Measurements from ENCODE around the gene TMEM45B. TPM values are rescaled to one million over a fixed set of nuclear protein-coding genes. Genes with fewer than 3 reads are reported as not detected.

Gene TMEM45B
- total RNA-seq (0.18 and 0.33 TPM in 2 replicates), polyA plus RNA-seq (0.10 and 0.37 TPM in 2 replicates)

GRCh38 chr11:129815596-129816461, at the start of gene TMEM45B:
Gene TMEM45B, plus strand, starts transcription at chr11:129815848. Its CDS starts 36,635 bp downstream, at chr11:129852483.
- Histone ChIP-seq H3K27me3 (peaks cover 68% of the 10 kb centered on the region), H3K36me3 (no peaks in the 10 kb centered on the region), H3K4me1 (ENCODE audit: low read depth) (no peaks in the 10 kb centered on the region), H3K4me3 (peak within 1 kb of the TSS; percentile 27), H3K9me3 (ENCODE audit: low read depth) (no peaks in the 10 kb centered on the region), H3K27ac (no peak within 1 kb of the TSS)
- DNase-seq (ENCODE audit: low read depth in 1 of 2, low spot score in 1 of 2): peak; percentile 4 to 26
- no peak for TF ChIP-seq CTCF (IDR thresholded peaks at IDR 0.05; ENCODE audit: low read depth, low read length)

GRCh38 chr11:129766898-129767604, 48.6 kb upstream of the TMEM45B start:
- Histone ChIP-seq H3K4me1 (ENCODE audit: low read depth) (no peaks in the 10 kb centered on the region), H3K4me3 (no peak overlapping the region), H3K27ac (no peak overlapping the region), H3K9me3 (ENCODE audit: low read depth) (no peaks in the 10 kb centered on the region), H3K36me3 (no peaks in the 10 kb centered on the region), H3K27me3 (no peaks in the 10 kb centered on the region)
- TF ChIP-seq CTCF (IDR thresholded peaks at IDR 0.05; ENCODE audit: low read depth, low read length): peak; percentile 63
- peak; percentile 48 to 68 for DNase-seq (ENCODE audit: low read depth in 1 of 2, low spot score in 1 of 2)

GRCh38 chr11:129767827-129768226, 47.8 kb upstream of the TMEM45B start:
- no peak for DNase-seq (ENCODE audit: low read depth in 1 of 2, low spot score in 1 of 2)
- no peak for TF ChIP-seq CTCF (IDR thresholded peaks at IDR 0.05; ENCODE audit: low read depth, low read length)
- no peaks in the 10 kb centered on the region for H3K27me3 ChIP-seq
- H3K36me3 ChIP-seq: no peaks in the 10 kb centered on the region
- no peak overlapping the region for H3K27ac ChIP-seq
- H3K4me3 ChIP-seq: no peak overlapping the region
- H3K4me1 ChIP-seq (ENCODE audit: low read depth): no peaks in the 10 kb centered on the region
- no peaks in the 10 kb centered on the region for H3K9me3 ChIP-seq (ENCODE audit: low read depth)

- Histone ChIP-seq H3K4me3 (no peak overlapping the region), H3K4me1 (ENCODE audit: low read depth) (no peaks in the 10 kb centered on the region), H3K36me3 (no peaks in the 10 kb centered on the region)
Observed at GRCh38 chr11:129768356-129768755, 47.3 kb upstream of the TMEM45B start.

GRCh38 chr11:129769059-129769458, 46.6 kb upstream of the TMEM45B start:
- Histone ChIP-seq H3K27ac (no peak overlapping the region), H3K9me3 (ENCODE audit: low read depth) (no peaks in the 10 kb centered on the region), H3K36me3 (no peaks in the 10 kb centered on the region), H3K4me1 (ENCODE audit: low read depth) (no peaks in the 10 kb centered on the region), H3K4me3 (no peak overlapping the region), H3K27me3 (no peaks in the 10 kb centered on the region)
- DNase-seq (ENCODE audit: low read depth in 1 of 2, low spot score in 1 of 2): no peak
- no peak for TF ChIP-seq CTCF (IDR thresholded peaks at IDR 0.05; ENCODE audit: low read depth, low read length)

More at GRCh38 chr11:129768356-129768755, 47.3 kb upstream of the TMEM45B start:
- Histone ChIP-seq H3K9me3 (ENCODE audit: low read depth) (no peaks in the 10 kb centered on the region), H3K27ac (no peak overlapping the region), H3K27me3 (no peaks in the 10 kb centered on the region)
- DNase-seq (ENCODE audit: low read depth in 1 of 2, low spot score in 1 of 2): peak in 1 of 2 donors; percentile 12
- no peak for TF ChIP-seq CTCF (IDR thresholded peaks at IDR 0.05; ENCODE audit: low read depth, low read length)

All from cardiac muscle cell (in vitro differentiated cells and primary cell).